Common myeloid progenitor, CD34-positive (primary cell): ENCODE data around the gene SH3PXD2B.

Experiments
- CTCF ChIA-PET: fragments of 350-600 bp; sonication (Branson Sonifier 250); formaldehyde crosslinking; loops from one replicate; lab custom pipeline; 2021; ENCODE audit warnings: antibody characterized with exemption; lab: Charles Lee
- POLR2A ChIA-PET: fragments of 350-600 bp; sonication (Branson Sonifier 250); formaldehyde crosslinking; loops from one replicate; lab custom pipeline; 2021; ENCODE audit warnings: antibody characterized with exemption; lab: Charles Lee
- DNase-seq, 3 donors: peaks; one replicate each; pipeline versions ENCODE4 v3.0.0 to v3.0.0-alpha.2; 2013
- H3K27ac ChIP-seq, 2 experiments: 1 replicate in 1 of 2; 2 replicates in 1 of 2; pipeline ENCODE4 v1.7.0; 2013; ENCODE audit warnings: inconsistent platforms in 2 of 2, low read length in 2 of 2, mild to moderate bottlenecking in 2 of 2, low read depth in 1 of 2, moderate library complexity in 1 of 2; ENCODE audit not compliant: severe bottlenecking in 2 of 2, insufficient read depth in 1 of 2, poor library complexity in 1 of 2
- H3K27me3 ChIP-seq, 5 experiments: replicated peaks in 2 of 5; 1 replicate in 3 of 5; 2 replicates in 2 of 5; pipeline versions ENCODE4 v1.6.1 to v1.7.0; 2013; ENCODE audit warnings: low read length in 4 of 5, mild to moderate bottlenecking in 2 of 5, moderate library complexity in 2 of 5, inconsistent platforms in 1 of 5; ENCODE audit not compliant: insufficient read depth in 5 of 5, control insufficient read depth in 4 of 5
- H3K36me3 ChIP-seq, 4 experiments: 1 replicate in 2 of 4; 2 replicates in 2 of 4; pipeline versions ENCODE4 v1.6.1 to v1.7.0; 2013; ENCODE audit warnings: low read length in 3 of 4, control low read depth in 1 of 4, mild to moderate bottlenecking in 1 of 4; ENCODE audit not compliant: control insufficient read depth in 4 of 4, insufficient read depth in 4 of 4
- H3K4me1 ChIP-seq, 4 experiments: 1 replicate in 3 of 4; 2 replicates in 1 of 4; pipeline versions ENCODE4 v1.6.1 to v1.7.1; 2013; ENCODE audit warnings: low read length in 3 of 4, mild to moderate bottlenecking in 3 of 4, control low read depth in 1 of 4, inconsistent platforms in 1 of 4, moderate library complexity in 1 of 4; ENCODE audit not compliant: control insufficient read depth in 4 of 4, insufficient read depth in 4 of 4; ENCODE audit errors: control extremely low read depth in 1 of 4
- H3K4me3 ChIP-seq, 7 experiments: 1 replicate in 4 of 7; 2 replicates in 3 of 7; pipeline versions ENCODE4 v1.5.1 to v1.7.0; 2013; ENCODE audit warnings: mild to moderate bottlenecking in 7 of 7, low read length in 6 of 7, moderate library complexity in 6 of 7, inconsistent platforms in 2 of 7, low read depth in 2 of 7, control low read depth in 1 of 7; ENCODE audit not compliant: insufficient read depth in 4 of 7, control insufficient read depth in 1 of 7; ENCODE audit errors: extremely low read depth in 1 of 7
- H3K9me3 ChIP-seq, 5 experiments: 1 replicate in 4 of 5; 2 replicates in 1 of 5; pipeline versions ENCODE4 v1.6.1 to v1.7.1; 2013; ENCODE audit warnings: low read length in 4 of 5, mild to moderate bottlenecking in 2 of 5, inconsistent platforms in 1 of 5, low read depth in 1 of 5, moderate library complexity in 1 of 5; ENCODE audit not compliant: control insufficient read depth in 4 of 5, insufficient read depth in 2 of 5; ENCODE audit errors: control extremely low read depth in 1 of 5
- whole genome bisulfite sequencing: methylation state at CpG from one replicate; pipeline ENCODE4 v1.1.5; 2013; ENCODE audit not compliant: insufficient coverage; 5-methylcytosine and 5-hydroxymethylcytosine counted together

The SH3PXD2B gene

GRCh38 chr5:172438319-172438668, 16.0 kb downstream of the SH3PXD2B start:
- CTCF ChIA-PET: interaction anchor here (0.7 to 2.9 kb wide), 4 partner anchors 10 to 22 kb away, joined by 3 to 21 read pairs (median 4); no protein-coding TSS in a partner anchor
- DNase-seq: peak in 1 of 3 donors; percentile 36
- peaks cover 0 to 19% (median 13%) of the 10 kb centered on the region in 4 experiments for H3K4me1 ChIP-seq
- WGBS: 72% methylated on average over 6 of the region's 6 CpGs
- H3K27ac ChIP-seq: no peak overlapping the region
- H3K36me3 ChIP-seq: no peaks in the 10 kb centered on the region
- no peaks in the 10 kb centered on the region for H3K9me3 ChIP-seq
- POLR2A ChIA-PET: no interaction called here
- H3K4me3 ChIP-seq: no peak overlapping the region
- H3K27me3 ChIP-seq: peaks cover 0 to 7% (median 1%) of the 10 kb centered on the region in 5 experiments

DNA sequence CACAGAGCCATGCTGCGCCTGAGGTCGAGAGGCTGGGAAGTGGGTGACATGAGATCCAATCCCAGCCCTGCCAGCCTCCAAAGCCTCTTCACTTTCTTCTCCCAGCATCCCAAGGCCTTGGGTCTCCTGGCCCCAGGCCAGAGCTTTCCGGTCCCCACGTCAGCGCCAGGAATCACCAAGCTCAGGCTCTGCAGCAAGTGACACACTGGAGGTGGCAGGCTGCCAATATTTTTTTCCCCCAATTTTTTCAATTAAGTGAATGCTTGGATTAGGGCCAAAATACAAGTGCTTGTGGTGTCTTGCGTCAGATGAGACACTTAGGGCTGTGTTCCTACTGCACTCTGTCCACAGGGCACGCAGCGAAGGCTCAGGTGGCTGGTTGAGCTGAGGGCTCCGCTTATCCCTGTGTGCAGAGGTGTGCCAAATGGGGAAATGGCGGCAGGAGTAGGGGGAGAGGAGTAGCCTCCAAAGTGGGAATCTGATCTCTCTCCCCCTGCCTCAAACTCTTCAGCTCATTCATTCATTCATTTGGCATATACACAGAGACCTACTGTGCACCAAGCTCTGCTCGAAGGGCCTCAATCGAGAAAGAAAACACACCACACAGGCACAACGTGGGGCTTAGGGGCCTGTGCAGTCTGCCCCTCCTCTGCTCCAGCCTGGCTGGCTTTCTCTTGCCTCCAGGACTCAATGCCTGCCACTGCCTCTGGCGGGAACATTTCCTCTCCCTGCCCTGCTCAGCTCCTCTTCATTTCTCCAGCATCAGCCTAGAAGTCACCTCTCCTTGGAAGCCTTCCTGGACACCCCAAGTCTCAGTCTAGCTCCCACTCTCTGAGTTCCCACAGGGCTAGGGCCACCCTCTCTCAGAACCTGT, 16.6 kb downstream of the SH3PXD2B start:
- H3K36me3 ChIP-seq: no peaks in the 10 kb centered on the region
- H3K27me3 ChIP-seq: peaks cover 0 to 7% (median 1%) of the 10 kb centered on the region in 5 experiments
- no peak overlapping the region for H3K4me3 ChIP-seq
- no peak overlapping the region for H3K27ac ChIP-seq
- 61% methylated on average over 10 of the region's 14 CpGs for WGBS
- peaks cover 0 to 13% (median 9%) of the 10 kb centered on the region in 4 experiments for H3K4me1 ChIP-seq
- ChIA-PET CTCF (interaction anchor here (0.7 to 2.9 kb wide), 8 partner anchors 9 to 152 kb away, joined by 3 to 21 read pairs (median 4); no protein-coding TSS in a partner anchor), POLR2A (no interaction called here)
- peak; percentile 82 to 92 (median 91) for DNase-seq
- no peaks in the 10 kb centered on the region for H3K9me3 ChIP-seq

GRCh38 chr5:172436879-172437369, 17.4 kb downstream of the SH3PXD2B start:
- H3K4me1 ChIP-seq: peaks cover 0 to 11% (median 9%) of the 10 kb centered on the region in 4 experiments
- no peaks in the 10 kb centered on the region for H3K9me3 ChIP-seq
- no peak overlapping the region for H3K4me3 ChIP-seq
- no peak overlapping the region for H3K27ac ChIP-seq
- 92% methylated on average over 8 of the region's 9 CpGs for WGBS
- no peaks in the 10 kb centered on the region for H3K36me3 ChIP-seq
- H3K27me3 ChIP-seq: peaks cover 0 to 7% (median 1%) of the 10 kb centered on the region in 5 experiments
- POLR2A ChIA-PET: no interaction called here
- no peak for DNase-seq
- CTCF ChIA-PET: interaction anchor here (0.9 to 2.9 kb wide), 8 partner anchors 8 to 152 kb away, joined by 3 to 21 read pairs (median 4); no protein-coding TSS in a partner anchor

GRCh38 chr5:172436078-172436878, 18.0 kb downstream of the SH3PXD2B start:
- WGBS: 89% methylated on average over 10 of the region's 12 CpGs
- no peaks in the 10 kb centered on the region for H3K36me3 ChIP-seq
- ChIA-PET POLR2A (no interaction called here), CTCF (interaction anchor here (1.2 to 2.9 kb wide), 4 partner anchors 11 to 20 kb away, joined by 3 to 21 read pairs (median 4); no protein-coding TSS in a partner anchor)
- peaks cover 0 to 7% (median 1%) of the 10 kb centered on the region in 5 experiments for H3K27me3 ChIP-seq
- no peak overlapping the region for H3K4me3 ChIP-seq
- H3K4me1 ChIP-seq: peaks cover 0 to 11% (median 9%) of the 10 kb centered on the region in 4 experiments
- no peaks in the 10 kb centered on the region for H3K9me3 ChIP-seq
- H3K27ac ChIP-seq: no peak overlapping the region
- no peak for DNase-seq

- CTCF ChIA-PET: interaction anchor here (1.0 to 1.2 kb wide), 2 partner anchors 16 to 23 kb away, joined by 3 to 4 read pairs; no protein-coding TSS in a partner anchor
- no peaks in the 10 kb centered on the region for H3K36me3 ChIP-seq
- POLR2A ChIA-PET: no interaction called here
- 88% methylated on average over 6 of the region's 8 CpGs for WGBS
- peaks cover 0 to 3% (median 0%) of the 10 kb centered on the region in 5 experiments for H3K9me3 ChIP-seq
- no peak overlapping the region for H3K4me3 ChIP-seq
- H3K4me1 ChIP-seq: peaks cover 0 to 11% (median 9%) of the 10 kb centered on the region in 4 experiments
- no peak overlapping the region for H3K27ac ChIP-seq
- no peak for DNase-seq
- peaks cover 0 to 7% (median 1%) of the 10 kb centered on the region in 5 experiments for H3K27me3 ChIP-seq
These were observed 18.8 kb downstream of the SH3PXD2B start for GRCh38 chr5:172435362-172436077.

DNA sequence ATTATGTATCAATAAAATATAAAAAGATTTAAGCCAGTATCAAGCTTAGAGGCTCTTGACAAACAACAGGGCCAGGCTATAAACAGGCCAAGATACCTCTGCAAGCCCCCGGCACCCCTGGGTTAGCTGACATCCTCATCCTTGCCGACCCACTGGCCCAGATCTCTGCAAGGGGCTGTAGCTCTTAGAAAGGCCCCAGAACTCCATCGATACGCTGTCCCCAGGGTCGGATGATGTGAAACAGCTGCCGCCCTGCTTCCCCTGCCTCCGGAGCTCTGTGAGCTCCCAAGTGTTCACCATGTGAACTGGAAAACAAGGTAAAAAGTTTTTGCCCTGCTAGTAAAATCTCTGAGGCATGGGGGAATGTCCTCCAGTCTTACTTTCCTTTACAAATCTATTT, 20.1 kb downstream of the SH3PXD2B start:
- H3K36me3 ChIP-seq: no peaks in the 10 kb centered on the region
- no peak for DNase-seq
- peaks cover 0 to 17% (median 14%) of the 10 kb centered on the region in 4 experiments for H3K4me1 ChIP-seq
- H3K4me3 ChIP-seq: no peak overlapping the region
- CTCF ChIA-PET: interaction anchor here (1.1 to 2.4 kb wide), 2 partner anchors 12 to 17 kb away, joined by 4 to 10 read pairs; no protein-coding TSS in a partner anchor
- POLR2A ChIA-PET: no interaction called here
- peaks cover 0 to 15% (median 4%) of the 10 kb centered on the region in 5 experiments for H3K27me3 ChIP-seq
- WGBS: 96% methylated on average over 6 of the region's 7 CpGs
- H3K9me3 ChIP-seq: peaks cover 0 to 3% (median 0%) of the 10 kb centered on the region in 5 experiments
- no peak overlapping the region for H3K27ac ChIP-seq
